OCI-LY7 (cell line): Measurements from ENCODE around the gene EXOC6B. TPM values are rescaled to one million over a fixed set of nuclear protein-coding genes. Genes with fewer than 3 reads are reported as not detected.

Experiments used
- BruUV-seq: library from RNA; stranded (reverse); fragments of 400-500 nt; replicated peaks from 2 replicates; lab custom pipeline; 2021; lab: Mats Ljungman, UMichigan
- CTCF ChIA-PET: fragments of 300-600 bp; sonication (Branson Sonifier 250); formaldehyde crosslinking; loops from one replicate; lab custom pipeline; 2022; ENCODE audit warnings: antibody characterized with exemption; ENCODE audit not compliant: unreplicated experiment; lab: Charles Lee
- POLR2A ChIA-PET: fragments of 300-600 bp; sonication (Branson Sonifier 250); formaldehyde crosslinking; loops from one replicate; lab custom pipeline; 2022; ENCODE audit warnings: antibody characterized with exemption; lab: Charles Lee
- DNase-seq: peaks from one replicate; pipeline ENCODE4 v3.0.0-alpha.2; 2015; ENCODE audit warnings: low spot score
- H2AFZ ChIP-seq: fragments of 200-600 bp; sonication (generic), shearing (Covaris generic); 2 replicates; pipeline ENCODE4 v1.6.1; 2014; ENCODE audit warnings: mild to moderate bottlenecking, antibody characterized with exemption, low read length, moderate library complexity
- H3K27ac ChIP-seq: fragments of 200-600 bp; sonication (generic); 2 replicates; pipeline ENCODE4 v1.5.1; 2014; ENCODE audit warnings: mixed run types, low read depth, mild to moderate bottlenecking, moderate library complexity, low read length, inconsistent platforms; ENCODE audit not compliant: poor library complexity, severe bottlenecking
- H3K36me3 ChIP-seq: fragments of 200-600 bp; sonication (generic); 2 replicates; pipeline ENCODE4 v1.6.1; 2014; ENCODE audit warnings: mild to moderate bottlenecking, antibody characterized with exemption, low read length, moderate library complexity, mixed read lengths; ENCODE audit not compliant: insufficient read depth
- H3K4me1 ChIP-seq: fragments of 200-600 bp; sonication (generic); 2 replicates; pipeline ENCODE4 v1.5.1; 2014; ENCODE audit warnings: mild to moderate bottlenecking, low read length; ENCODE audit not compliant: insufficient read depth, poor library complexity, severe bottlenecking
- H3K4me2 ChIP-seq: fragments of 200-600 bp; sonication (generic); 2 replicates; pipeline ENCODE4 v1.6.1; 2014; ENCODE audit warnings: mild to moderate bottlenecking, low read length
- H3K4me3 ChIP-seq: fragments of 200-600 bp; sonication (generic); 2 replicates; pipeline ENCODE4 v1.5.1; 2014; ENCODE audit warnings: mild to moderate bottlenecking, low read depth, low read length; ENCODE audit not compliant: poor library complexity, severe bottlenecking
- H3K79me2 ChIP-seq: fragments of 200-600 bp; sonication (generic); 2 replicates; pipeline ENCODE4 v1.6.1; 2016; ENCODE audit warnings: low read depth, mild to moderate bottlenecking, low read length, moderate library complexity, mixed read lengths; ENCODE audit not compliant: insufficient read depth
- H3K9me2 ChIP-seq: fragments of 200-600 bp; sonication (generic); 2 replicates; pipeline ENCODE4 v1.6.1; 2016; ENCODE audit warnings: mild to moderate bottlenecking, low read length, mixed read lengths; ENCODE audit not compliant: insufficient read depth
- H3K9me3 ChIP-seq: fragments of 200-600 bp; sonication (generic); 2 replicates; pipeline ENCODE4 v1.6.1; 2014; ENCODE audit warnings: mild to moderate bottlenecking, mixed run types, low read length, mixed read lengths
- H4K20me1 ChIP-seq: fragments of 200-600 bp; sonication (generic); 2 replicates; pipeline ENCODE4 v1.6.1; 2014; ENCODE audit warnings: mild to moderate bottlenecking, antibody characterized with exemption, low read length, moderate library complexity, mixed read lengths; ENCODE audit not compliant: insufficient read depth
- EZH2phosphoT487 ChIP-seq: fragments of 200-600 bp; sonication (generic); IDR thresholded peaks from 2 replicates; pipeline ENCODE4 v1.6.1; 2018; ENCODE audit warnings: low read depth, borderline replicate concordance, mild to moderate bottlenecking, mixed run types, antibody characterized with exemption, low read length, moderate library complexity, mixed read lengths
- intact Hi-C: fragments of 100-400 bp; cut with micrococcal nuclease; formaldehyde crosslinking; loops from one replicate; pipeline ENCODE4 v1.10.0; 2022; ENCODE audit not compliant: unreplicated experiment
- total RNA-seq, 2 experiments: library from RNA; depleted of rRNA in 1 of 2; stranded (reverse); fragments of >200 nt in 1 of 2; shearing (Covaris generic) in 1 of 2; gene quantifications; 2 replicates each; pipeline ENCODE4 v1.2.3, GENCODE V29; 2014 to 2022
- TF ChIP-seq, protein P1 (sequence below): fragments of 200-600 bp; sonication (generic); conservative IDR thresholded peaks from 2 replicates; pipeline ENCODE4 v1.5.1; 2014; ENCODE audit warnings: mild to moderate bottlenecking, antibody characterized with exemption, low read length, moderate library complexity, mixed read lengths

EXOC6B gene
- total RNA-seq, 2 experiments from 2014 or later = 5.1 TPM; not detected in 1

DNA sequence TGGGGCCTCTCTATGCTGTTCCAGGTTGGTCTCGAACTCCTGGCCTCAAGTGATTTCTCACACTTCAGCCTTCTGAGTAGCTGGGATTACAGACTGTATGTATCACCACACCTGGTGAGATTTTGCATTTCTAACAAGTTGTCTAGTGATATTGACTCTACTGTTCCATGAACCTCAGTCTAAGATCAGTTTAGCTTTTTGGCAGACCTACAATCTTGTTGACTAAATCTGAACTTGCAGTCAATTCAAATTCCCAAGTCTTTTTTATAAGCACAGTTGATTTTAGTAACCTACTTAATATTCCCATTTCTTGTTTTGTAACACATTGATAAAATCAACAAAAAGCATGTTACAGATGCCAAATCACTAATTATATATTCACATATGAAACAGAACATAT, 412.1 kb downstream of the EXOC6B start:
- DNase-seq = no peak
- no peaks in the 10 kb centered on the region for H4K20me1 ChIP-seq
- H3K4me2 ChIP-seq = no peak overlapping the region
- POLR2A ChIA-PET = no interaction called here
- no peak overlapping the region for H3K27ac ChIP-seq
- H3K4me1 ChIP-seq = no peaks in the 10 kb centered on the region
- BruUV-seq = no TSS peak
- no peaks in the 10 kb centered on the region for H3K9me2 ChIP-seq
- no peak for TF ChIP-seq EZH2phosphoT487
- TF ChIP-seq, protein P1, sequence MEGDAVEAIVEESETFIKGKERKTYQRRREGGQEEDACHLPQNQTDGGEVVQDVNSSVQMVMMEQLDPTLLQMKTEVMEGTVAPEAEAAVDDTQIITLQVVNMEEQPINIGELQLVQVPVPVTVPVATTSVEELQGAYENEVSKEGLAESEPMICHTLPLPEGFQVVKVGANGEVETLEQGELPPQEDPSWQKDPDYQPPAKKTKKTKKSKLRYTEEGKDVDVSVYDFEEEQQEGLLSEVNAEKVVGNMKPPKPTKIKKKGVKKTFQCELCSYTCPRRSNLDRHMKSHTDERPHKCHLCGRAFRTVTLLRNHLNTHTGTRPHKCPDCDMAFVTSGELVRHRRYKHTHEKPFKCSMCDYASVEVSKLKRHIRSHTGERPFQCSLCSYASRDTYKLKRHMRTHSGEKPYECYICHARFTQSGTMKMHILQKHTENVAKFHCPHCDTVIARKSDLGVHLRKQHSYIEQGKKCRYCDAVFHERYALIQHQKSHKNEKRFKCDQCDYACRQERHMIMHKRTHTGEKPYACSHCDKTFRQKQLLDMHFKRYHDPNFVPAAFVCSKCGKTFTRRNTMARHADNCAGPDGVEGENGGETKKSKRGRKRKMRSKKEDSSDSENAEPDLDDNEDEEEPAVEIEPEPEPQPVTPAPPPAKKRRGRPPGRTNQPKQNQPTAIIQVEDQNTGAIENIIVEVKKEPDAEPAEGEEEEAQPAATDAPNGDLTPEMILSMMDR = no peak
- H2AFZ ChIP-seq = no peak overlapping the region
- no peaks in the 10 kb centered on the region for H3K79me2 ChIP-seq
- no peaks in the 10 kb centered on the region for H3K9me3 ChIP-seq
- no peak overlapping the region for H3K4me3 ChIP-seq
- CTCF ChIA-PET = no interaction called here
- intact Hi-C loops = no loop called here
- H3K36me3 ChIP-seq = no peaks in the 10 kb centered on the region

DNA sequence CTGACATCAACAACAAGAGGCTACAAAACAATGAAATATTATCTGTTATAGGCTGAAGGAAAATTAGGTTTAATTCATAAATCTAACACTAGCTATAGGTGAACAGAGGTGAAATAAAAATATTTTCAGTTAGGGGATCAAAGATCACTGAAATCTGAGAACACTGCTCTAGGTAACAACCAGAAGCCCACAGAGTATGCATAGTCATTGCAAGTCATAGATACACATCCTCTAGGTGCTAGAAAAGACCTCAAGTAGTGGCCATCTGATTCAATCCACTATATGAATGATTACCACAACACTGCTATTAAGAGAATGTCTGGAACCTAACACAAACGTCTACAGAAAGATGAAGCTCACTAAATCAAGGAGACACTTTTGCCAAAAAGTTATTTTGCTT, 413.6 kb downstream of the EXOC6B start:
- intact Hi-C loops = no loop called here
- no peak overlapping the region for H2AFZ ChIP-seq
- no peak overlapping the region for H3K27ac ChIP-seq
- H3K9me2 ChIP-seq = no peaks in the 10 kb centered on the region
- H3K4me3 ChIP-seq = no peak overlapping the region
- no peaks in the 10 kb centered on the region for H4K20me1 ChIP-seq
- CTCF ChIA-PET = no interaction called here
- H3K4me2 ChIP-seq = no peak overlapping the region
- POLR2A ChIA-PET = no interaction called here
- DNase-seq = no peak
- no peaks in the 10 kb centered on the region for H3K9me3 ChIP-seq
- BruUV-seq = no TSS peak
- H3K36me3 ChIP-seq = no peaks in the 10 kb centered on the region
- no peak for TF ChIP-seq EZH2phosphoT487
- TF ChIP-seq, protein P1 = no peak
- no peaks in the 10 kb centered on the region for H3K79me2 ChIP-seq
- H3K4me1 ChIP-seq = no peaks in the 10 kb centered on the region

DNA sequence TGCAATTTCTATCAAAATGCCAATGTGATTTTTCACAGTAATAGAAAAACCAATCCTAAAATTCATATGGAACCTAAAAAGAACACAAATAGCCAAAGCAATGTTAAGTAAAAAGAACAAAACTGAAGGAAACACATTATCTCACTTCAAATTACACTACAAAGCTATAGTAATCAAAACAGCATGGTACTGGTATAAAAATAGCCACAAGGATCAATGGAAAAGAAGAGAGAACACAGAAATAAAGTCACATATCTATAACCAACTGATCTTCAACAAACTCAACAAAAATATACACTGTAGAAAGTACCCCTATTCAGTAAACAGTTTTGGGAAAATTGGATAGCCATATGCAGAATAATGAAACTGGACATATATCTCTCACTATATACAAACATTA, 426.0 kb downstream of the EXOC6B start:
- Histone ChIP-seq H3K79me2 (no peaks in the 10 kb centered on the region), H3K27ac (no peak overlapping the region), H3K4me2 (no peak overlapping the region), H2AFZ (no peak overlapping the region), H4K20me1 (no peaks in the 10 kb centered on the region), H3K36me3 (no peaks in the 10 kb centered on the region), H3K4me1 (no peaks in the 10 kb centered on the region), H3K4me3 (no peak overlapping the region), H3K9me3 (0 out of 2 replicates have a peak, but pooled peaks cover 5% of the 10 kb centered on the region), H3K9me2 (no peaks in the 10 kb centered on the region)
- DNase-seq = no peak
- POLR2A ChIA-PET = no interaction called here
- no TSS peak for BruUV-seq
- CTCF ChIA-PET = no interaction called here
- intact Hi-C loops = no loop called here
- TF ChIP-seq EZH2phosphoT487 = no peak
- TF ChIP-seq, protein P1 = no peak
